ENCODE results near the gene EHD2. TPM values are rescaled to one million over a fixed set of nuclear protein-coding genes. Genes with fewer than 3 reads are reported as not detected.

Gene EHD2
- total and polyA plus RNA-seq, 2 of the 13 experiments (the other 11 are each of a cell fraction or from before 2014, with no cell fraction given): 0.09 to 0.28 TPM

DNA sequence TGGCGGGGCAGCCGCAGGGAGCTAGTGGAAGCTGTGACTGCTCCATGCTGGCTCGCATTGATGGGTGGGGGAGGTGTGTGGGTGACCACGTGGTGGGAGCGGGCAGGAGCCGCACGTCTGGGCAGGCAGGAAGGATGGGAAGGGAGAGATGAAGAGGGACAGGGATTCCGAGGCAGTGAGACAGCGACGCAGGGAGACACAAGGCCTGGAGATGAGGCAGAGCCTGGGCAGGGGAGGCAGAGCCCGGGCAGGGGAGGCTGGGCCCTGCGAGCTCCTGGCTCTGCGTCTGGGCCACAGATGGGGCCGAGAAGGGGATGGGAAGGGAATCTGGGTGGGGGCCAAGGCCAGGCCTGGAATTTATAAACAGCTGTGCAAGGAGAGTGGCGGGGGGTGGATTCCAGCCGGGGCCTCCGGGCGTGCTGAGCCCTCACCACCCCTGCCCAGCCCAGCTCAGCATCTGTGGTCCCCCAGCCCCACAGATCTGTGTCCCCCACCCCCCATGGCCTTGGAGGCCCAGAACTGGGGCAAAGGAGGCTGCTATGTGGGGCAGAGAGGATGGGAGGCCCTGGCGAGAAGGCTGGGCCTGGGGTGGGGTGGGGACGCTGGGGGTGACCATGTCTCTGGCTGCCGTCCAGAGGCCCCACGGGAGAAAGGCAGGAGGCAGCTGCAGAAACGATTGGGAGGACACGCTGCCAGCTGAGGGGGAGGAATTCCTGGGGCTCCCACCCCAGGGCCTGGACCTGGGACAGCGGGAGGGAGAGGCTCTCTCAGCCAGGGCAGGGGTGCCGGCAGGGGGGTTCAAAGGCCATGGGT is 6.0 kb downstream of the EHD2 start:
- 2% methylated on average over 23 of the region's 26 CpGs for WGBS (ENCODE audit: low lambda C conversion rate)
- peak overlapping the region; percentile 71 for H3K4me2 ChIP-seq (ENCODE audit: low read depth, low read length)
- H3K36me3 ChIP-seq (replicated peaks in 1 of 2; ENCODE audit: control insufficient read depth in 1 of 2, insufficient read depth in 2 of 2, low read length in 2 of 2): no peaks in the 10 kb centered on the region
- peaks cover 0 to 9% of the 10 kb centered on the region in 2 experiments; a peak in 3 of 5 replicates for H3K27me3 ChIP-seq (ENCODE audit: control insufficient read depth in 1 of 2, insufficient read depth in 2 of 2, low read length in 2 of 2)
- ChIA-PET CTCF (ENCODE audit: low intra/inter-chr PET ratio, low total read pairs) (no interaction called here), POLR2A (interaction anchor here (0.9 kb wide), 1 partner anchor 24 kb away, joined by 4 read pairs; no protein-coding TSS in a partner anchor)
- H3K4me1 ChIP-seq (ENCODE audit: insufficient read depth, low read length): peaks cover 51% of the 10 kb centered on the region
- peak overlapping the region; percentile 50; the same call in 1 of the 2 replicates for H3K9ac ChIP-seq (ENCODE audit: insufficient read depth, low read depth, low read length)
- intact Hi-C loops (cut with micrococcal nuclease; ENCODE audit: unreplicated experiment) (no loop called here), in situ Hi-C loops (cut with HindIII; ENCODE audit: extremely low pct_ligation_motif_present, low pct_unique_long_range_greater_than_20kb) (no loop called here)
- ATAC-seq (peak; percentile 65), FAIRE-seq (no peak), DNase-seq (ENCODE audit: low spot score) (peak; percentile 44)
- H3K4me3 ChIP-seq (replicated peaks in 1 of 3; ENCODE audit: insufficient read depth in 1 of 3, low read depth in 2 of 3, low read length in 3 of 3): peak overlapping the region; percentile 20 to 68 (median 51); a peak in 5 of 6 replicates
- no peak overlapping the region for H2AFZ ChIP-seq (ENCODE audit: low read length)
- peaks cover 3% of the 10 kb centered on the region; the same call in 1 of the 2 replicates for H3K9me3 ChIP-seq (ENCODE audit: low read length)
- no peaks in the 10 kb centered on the region for H4K20me1 ChIP-seq (ENCODE audit: insufficient read depth, low read length)
- no TSS peak for BruUV-seq (replicated peaks)
- H3K79me2 ChIP-seq (ENCODE audit: insufficient read depth, low read length): no peaks in the 10 kb centered on the region
- no peak overlapping the region for H3K27ac ChIP-seq (ENCODE audit: extremely low read length, insufficient read depth, low read length)
- no peak for TF ChIP-seq MAZ (IDR thresholded peaks at IDR 0.05; ENCODE audit: borderline replicate concordance, low read depth, low read length)
- TF ChIP-seq MAZ (CRISPR knock-in tag; IDR thresholded peaks at IDR 0.05; ENCODE audit: low read depth): peak; percentile 38; the same call in 1 of the 2 replicates
- 0 out of 2 replicates have a peak, but pooled peaks have one; percentile 45 for TF ChIP-seq SAFB2 (CRISPR knock-in tag; IDR thresholded peaks at IDR 0.05; ENCODE audit: borderline replicate concordance, low read depth)
- no peak for TF ChIP-seq ZMAT5 (CRISPR knock-in tag; IDR thresholded peaks at IDR 0.05; ENCODE audit: borderline replicate concordance, low read depth)
- no peak for TF ChIP-seq LCORL (IDR thresholded peaks at IDR 0.05)
- TF ChIP-seq LCORL (CRISPR knock-in tag; IDR thresholded peaks at IDR 0.05): no peak; the same call in 1 of the 2 replicates
- TF ChIP-seq ZFYVE20 (CRISPR knock-in tag; IDR thresholded peaks at IDR 0.05; ENCODE audit: borderline replicate concordance, low read depth): no peak
- TF ChIP-seq ZNF10 (CRISPR knock-in tag; IDR thresholded peaks at IDR 0.05; ENCODE audit: borderline replicate concordance, low read depth): no peak
- peak; percentile 55; the same call in 1 of the 2 replicates for TF ChIP-seq SPEN (CRISPR knock-in tag; IDR thresholded peaks at IDR 0.05; ENCODE audit: low read depth)
- TF ChIP-seq EZH2 (conservative IDR thresholded peaks at IDR 0.05; ENCODE audit: low read depth, low read length): no peak
- TF ChIP-seq MTA1 (CRISPR knock-in tag; IDR thresholded peaks at IDR 0.05; ENCODE audit: borderline replicate concordance): peak; percentile 83; the same call in 1 of the 2 replicates
- no peak for TF ChIP-seq ZMAT3 (CRISPR knock-in tag; conservative IDR thresholded peaks at IDR 0.05)
- no peak for TF ChIP-seq SOX6 (IDR thresholded peaks at IDR 0.05)
- 0 out of 2 replicates have a peak, but pooled peaks have one; percentile 36 for TF ChIP-seq SOX6 (CRISPR knock-in tag; IDR thresholded peaks at IDR 0.05)
- TF ChIP-seq FOSL2 (CRISPR knock-in tag; IDR thresholded peaks at IDR 0.05): peak; percentile 30; the same call in 1 of the 2 replicates
- TF ChIP-seq HIC2 (CRISPR knock-in tag; IDR thresholded peaks at IDR 0.05; ENCODE audit: low read depth): 0 out of 2 replicates have a peak, but pooled peaks have one; percentile 31
- TF ChIP-seq ZNF451 (CRISPR knock-in tag; IDR thresholded peaks at IDR 0.05): 0 out of 2 replicates have a peak, but pooled peaks have one; percentile 34
- TF ChIP-seq ZNF292 (CRISPR knock-in tag; IDR thresholded peaks at IDR 0.05; ENCODE audit: borderline replicate concordance, low read depth): 0 out of 2 replicates have a peak, but pooled peaks have one; percentile 33
- peak; percentile 38 for TF ChIP-seq PATZ1 (CRISPR knock-in tag; IDR thresholded peaks at IDR 0.05)

All from HepG2 (cell line).